T-helper 22 cell (primary cell): ENCODE results near the gene PTPRM.
"Not testable (repeated sequence)": the region's sequence is repeated elsewhere in the genome, so short reads cannot be mapped to it uniquely, and the experiment has no call there.

ENCODE experiments used
- DNase-seq: peaks from one replicate; pipeline ENCODE4 v3.0.0-alpha.2; 2020; ENCODE audit warnings: low read depth

The PTPRM gene

DNA sequence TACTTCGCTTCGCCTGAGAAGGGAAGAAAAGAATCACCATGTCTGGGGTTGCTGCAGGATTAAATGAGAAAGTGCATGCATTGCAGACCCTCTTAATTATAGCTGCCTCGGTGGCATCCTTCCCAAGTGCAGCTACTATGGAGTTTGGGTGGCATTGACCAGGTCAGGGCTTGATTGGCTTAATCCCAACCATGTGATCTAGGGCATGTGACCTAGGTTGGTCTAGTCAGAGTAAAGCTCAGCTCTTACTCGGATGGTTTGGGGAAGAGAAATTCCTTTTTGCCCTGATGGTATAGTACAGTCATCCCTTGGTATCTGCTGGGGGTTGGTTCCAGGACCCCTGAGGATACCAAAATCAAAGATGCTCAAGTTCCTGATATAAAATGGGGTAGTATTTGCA, 863.9 kb downstream of the PTPRM start:
- no peak for DNase-seq

DNA sequence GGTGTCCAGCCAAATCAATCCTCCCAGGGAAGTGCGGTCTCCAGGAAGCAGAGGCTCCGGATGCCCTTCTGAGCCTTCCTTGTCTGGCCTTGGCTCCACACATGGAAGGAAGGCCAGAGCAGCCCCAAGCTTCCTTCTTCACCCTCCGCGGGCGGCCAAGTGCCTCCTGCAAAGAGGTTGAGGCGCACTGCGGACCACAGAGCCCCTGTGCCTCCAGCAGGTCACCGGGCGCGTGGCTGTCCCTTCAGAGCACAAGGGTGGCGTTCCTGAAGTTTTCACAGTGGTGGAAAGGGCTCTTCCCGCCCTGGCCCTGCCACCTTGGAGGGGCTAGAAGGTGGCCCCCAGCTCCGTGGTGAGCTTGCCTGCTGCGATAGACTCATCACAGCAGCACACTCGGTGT, 866.2 kb downstream of the PTPRM start:
- DNase-seq = no peak

DNA sequence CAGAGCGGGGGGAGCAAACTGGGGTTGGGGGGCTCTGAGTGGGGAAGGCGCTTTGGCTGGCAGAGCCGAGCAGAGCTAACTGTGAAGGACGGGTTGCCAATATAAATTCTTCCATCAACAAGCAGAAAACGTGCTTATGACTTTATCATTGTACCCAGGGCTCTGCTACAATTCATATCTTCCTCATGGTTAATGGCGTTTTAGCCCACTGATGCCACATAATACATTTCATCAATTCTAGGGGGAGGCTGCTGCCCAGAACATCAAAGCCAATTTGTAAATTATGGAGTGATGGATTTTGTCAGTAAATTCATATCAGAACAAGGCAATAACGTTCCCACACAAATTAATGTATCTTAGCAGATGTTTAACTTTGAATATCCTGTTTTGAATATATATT, 866.7 kb downstream of the PTPRM start:
- no peak for DNase-seq

DNA sequence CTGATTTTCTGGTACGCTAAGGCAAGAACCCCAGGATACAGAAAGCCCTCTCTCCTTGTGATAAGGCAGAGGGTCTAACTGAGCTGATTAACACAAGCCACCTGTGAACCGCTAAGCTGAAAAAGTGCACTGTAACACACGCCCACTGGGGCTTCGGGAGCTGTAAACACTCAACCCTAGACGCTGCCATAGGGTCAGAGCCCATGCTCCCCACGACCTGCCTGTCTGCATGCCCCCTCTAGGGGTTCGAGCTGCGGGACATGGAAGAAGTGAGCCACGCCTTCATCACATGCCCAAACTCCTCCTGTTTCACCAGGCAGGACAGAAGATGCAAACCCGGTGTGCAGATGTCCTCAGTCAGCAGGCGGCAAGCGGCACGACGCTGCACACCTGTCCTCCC, 868.3 kb downstream of the PTPRM start:
- DNase-seq = no peak

DNA sequence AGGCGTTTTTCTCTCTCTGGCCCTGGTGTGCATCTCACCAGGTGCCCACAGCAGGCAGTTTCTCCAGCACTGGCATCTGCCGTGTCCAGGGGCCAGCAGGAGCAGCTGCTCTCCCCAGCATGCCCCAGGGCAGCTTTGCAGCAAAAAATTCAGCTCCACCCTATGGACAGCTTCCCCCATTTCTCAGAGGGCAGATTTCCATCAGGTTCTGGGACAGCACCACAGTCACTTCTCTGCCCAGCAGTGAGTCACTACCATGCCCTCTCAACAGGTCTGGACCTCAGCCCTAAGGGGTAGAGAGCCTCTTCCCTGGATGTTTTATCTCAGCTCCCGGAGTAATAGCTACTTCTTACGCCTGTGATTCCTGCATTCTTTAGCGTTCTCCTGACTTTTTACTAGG, 871.9 kb downstream of the PTPRM start:
- DNase-seq = no peak

DNA sequence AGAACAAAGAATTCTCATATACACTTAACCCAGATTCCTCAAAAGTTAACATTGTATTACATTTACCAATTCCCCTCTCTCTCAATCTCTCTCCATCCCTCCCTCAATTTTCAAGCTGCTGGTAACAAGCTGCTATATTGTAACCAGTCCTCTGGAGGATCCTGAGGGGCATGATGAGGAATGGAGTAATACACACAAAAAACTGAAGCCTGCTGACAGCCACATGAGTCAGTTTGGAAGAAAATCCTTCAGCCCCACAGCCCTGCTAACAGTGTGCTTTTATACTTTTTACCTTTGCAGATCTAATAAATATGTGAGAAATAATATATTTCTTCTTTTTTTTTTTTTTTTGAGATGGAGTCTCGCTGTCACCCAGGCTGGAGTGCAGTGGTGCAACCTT, 876.4 kb downstream of the PTPRM start:
- no peak for DNase-seq

DNA sequence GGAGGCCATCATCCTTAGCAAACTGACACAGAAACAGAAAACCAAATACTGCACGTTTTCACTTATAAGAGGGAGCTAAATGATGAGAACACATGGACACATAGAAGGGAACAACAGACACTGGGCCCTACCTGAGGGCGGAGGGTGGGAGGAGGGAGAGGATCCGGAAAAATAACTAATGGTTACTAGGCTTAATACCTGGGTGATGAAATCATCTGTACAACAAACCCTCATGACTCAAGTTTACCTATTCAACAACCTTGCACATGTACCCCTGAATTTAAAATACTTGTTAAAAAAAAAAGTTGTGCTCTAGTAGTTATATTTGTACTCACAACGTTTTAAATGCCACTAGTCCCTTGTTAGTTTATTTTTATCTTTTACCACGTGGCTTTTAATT, 879.8 kb downstream of the PTPRM start:
- DNase-seq = not testable (repeated sequence)

DNA sequence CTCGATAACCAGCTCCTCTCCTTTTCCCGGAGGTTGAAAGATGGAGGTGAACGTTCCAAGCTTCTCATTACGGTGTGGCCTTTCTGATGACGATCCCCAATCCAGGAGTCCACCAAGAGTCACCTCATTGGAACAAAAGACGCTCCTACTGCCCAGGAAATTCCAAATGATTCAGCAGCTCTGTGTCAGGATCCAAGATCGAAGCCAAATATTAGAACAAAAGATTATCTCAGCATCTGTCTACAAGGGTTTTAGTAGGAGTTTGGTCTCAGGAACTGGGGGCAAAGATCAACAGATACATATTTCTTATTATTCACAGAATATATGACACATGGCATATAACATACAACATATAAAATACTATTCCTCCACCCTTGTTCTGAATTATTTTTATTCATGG, 881.0 kb downstream of the PTPRM start:
- no peak for DNase-seq

DNA sequence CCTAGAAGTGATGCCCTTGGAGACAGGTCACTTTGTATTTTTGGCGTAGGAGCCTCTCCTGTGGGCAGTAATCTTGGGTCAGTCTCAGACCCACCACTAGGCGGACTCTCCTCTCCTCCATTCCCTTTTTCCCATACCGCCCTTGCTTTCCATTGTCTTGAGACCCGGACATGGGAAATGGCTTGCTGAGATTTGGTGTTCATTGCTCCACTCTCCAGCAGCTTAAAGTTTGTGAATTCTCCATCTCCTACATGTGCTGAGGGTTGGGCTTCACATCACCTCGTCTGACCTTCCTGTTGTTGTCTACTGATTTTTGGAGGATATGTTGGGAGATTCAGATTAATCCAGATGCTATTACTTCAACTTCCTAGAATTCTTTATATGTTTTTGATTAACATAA, 882.9 kb downstream of the PTPRM start:
- no peak for DNase-seq

DNA sequence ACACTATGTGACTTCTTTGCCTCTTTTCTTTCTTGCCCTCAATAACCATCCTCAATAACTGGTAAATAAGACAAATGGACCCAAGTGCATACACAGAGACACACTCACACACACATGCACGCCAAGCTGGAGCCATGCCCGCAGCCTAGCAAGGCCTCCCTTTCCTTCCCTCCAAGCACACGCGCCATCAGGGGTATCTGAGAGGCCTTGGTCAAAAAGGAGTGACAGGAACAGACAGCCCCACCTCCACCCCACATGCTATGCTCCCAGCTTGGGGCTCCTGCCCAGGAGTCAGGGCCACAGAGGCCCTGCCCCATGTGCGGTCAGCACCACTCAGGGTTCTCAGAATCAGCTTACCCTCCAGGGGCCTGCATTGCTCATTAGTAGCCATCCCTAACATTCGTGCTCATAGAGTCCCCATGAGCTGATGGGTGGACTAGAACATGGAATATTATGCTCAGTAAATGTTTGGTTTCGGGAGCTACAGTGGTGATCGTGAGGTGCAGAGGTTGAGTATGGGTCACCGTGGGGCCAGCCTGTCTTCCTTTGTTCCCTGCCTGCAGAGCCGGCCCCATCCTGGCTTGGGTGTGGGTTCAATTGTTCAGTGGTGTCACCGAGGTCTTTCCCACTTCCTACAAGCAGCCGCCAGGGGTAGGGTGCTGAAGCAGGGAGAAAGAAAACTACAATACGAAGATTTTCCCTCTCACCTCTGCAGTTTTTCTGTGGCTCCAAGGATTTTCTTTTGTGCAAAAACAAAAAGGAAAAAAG, 884.0 kb downstream of the PTPRM start:
- DNase-seq = no peak

DNA sequence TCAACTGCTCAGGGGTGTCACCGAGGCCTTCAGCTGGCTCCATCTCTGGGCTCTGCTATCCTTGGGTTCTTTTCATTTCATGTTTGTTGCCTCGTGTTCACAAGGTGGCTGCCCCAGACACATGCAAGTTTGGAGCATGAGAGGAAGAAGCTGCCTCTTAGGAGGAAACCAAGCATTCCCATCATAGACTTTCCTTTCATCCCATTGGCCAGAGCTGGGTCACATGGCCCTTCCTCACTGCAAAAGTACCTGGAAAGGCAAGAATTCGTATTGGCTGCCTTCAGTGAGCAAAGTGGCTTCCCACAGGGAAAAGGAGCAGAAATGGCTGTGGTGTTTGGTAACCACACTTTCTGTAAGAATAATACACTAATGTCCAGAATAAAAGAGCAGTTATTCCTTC, 886.4 kb downstream of the PTPRM start:
- DNase-seq = no peak

DNA sequence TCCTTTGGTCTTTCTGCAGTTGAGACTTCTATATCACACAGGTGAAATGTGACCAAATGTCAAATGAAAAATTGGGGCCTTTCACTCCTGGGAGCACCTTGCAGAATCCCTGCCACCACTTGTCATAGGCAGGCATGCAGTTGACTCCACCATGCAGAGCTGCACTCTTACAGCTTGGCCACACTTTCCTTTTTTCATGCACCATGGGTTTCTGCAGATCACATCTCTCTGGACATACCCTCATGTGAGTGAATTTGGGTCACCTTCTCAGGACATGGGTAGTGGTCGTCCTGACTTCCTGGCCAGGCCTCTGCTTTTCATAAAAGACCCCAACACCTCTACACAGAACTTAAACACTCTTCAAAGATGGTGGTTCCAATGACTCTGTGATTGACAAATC, 887.0 kb downstream of the PTPRM start:
- DNase-seq = no peak

DNA sequence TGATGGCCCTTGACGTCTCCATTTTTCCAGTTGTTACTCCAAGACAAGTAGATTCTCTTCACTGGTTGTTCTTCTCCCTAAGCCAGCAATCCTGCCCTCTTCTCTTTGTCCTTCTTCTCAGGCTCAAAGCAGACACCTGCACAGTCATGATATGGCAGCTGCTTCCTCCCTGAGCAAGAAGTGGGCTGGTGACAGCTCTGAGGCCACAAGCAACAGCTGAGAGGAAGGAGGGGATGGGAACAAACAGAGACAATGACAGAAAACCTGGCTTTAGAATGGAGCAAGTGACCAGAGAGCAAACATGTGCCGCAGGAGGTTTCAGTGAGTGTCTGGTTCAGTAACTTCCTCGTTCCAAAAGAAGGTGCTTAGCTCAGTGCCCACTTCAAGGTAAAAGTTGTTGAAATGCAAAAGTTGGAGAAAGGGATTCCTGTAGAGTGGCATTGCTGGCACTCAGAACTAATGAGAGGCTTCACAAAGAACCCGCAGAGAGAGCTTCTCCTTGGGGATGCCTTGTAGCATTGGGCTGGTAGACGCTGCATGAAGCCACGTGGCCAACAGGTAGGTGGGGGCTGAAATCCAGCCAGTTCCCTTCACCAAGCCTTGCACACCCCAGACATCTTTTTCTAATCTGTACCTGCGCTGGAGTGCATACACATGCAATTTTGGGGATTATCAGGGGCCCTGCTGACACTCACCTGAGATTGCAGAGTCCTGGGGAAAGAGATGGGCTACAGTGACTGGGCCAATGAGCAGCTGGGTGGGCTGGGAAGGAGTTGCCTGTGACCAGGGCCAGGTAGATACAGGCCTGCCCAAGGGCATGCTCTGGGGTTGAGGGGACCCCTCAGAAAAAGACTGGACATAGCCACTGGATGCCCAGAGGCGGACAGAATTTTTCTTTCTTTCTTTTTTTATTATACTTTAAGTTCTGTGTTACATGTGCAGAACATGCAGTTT, 888.8 kb downstream of the PTPRM start:
- no peak for DNase-seq
